Heart left ventricle (tissue), 13 donors: ENCODE data around the gene TTC17.

Experiments used
- POLR2A ChIP-seq, 2 donors: fragments of 450-650 bp; IDR thresholded peaks; one replicate each; pipeline ENCODE4 v1.6.1; 2017; ENCODE audit warnings: antibody characterized with exemption in 2 of 2, mild to moderate bottlenecking in 2 of 2, moderate library complexity in 2 of 2
- TF ChIP-seq, protein P1 (sequence below), 12 donors: fragments of 200-600 bp; sonication (generic) in 4 of 12; IDR thresholded peaks; one replicate each; pipeline versions ENCODE4 v1.5.0 to v1.8.0; 2018 to 2022; ENCODE audit warnings: antibody characterized with exemption in 12 of 12, mild to moderate bottlenecking in 5 of 12
- donor health status: ischemic (EF 13 %, LVEDD 7.1; RV severe dilation, severe dysfunction).
- donor health status: DM: no; HTN: yes; CAD: no.
- donor health status: DM: no; HTN: no; CAD: no.
- donor health status: ischemic (EF 25% LVEDD 6.9; RV normal size, moderate dysfunction).
- donor health status: ischemic (EF 25% LVEDD 5.7; RV mildly dilated, moderate dysfunction).
- donor health status: ischemic (EF 35%, LVEDD 5.7; RV mildly dilated, moderate dysfunction).
- donor health status: nonischemic (EF 11% LVEDD 7.7; RV severe dilation, severe dysfunction).
- donor health status: DM: yes; HTN: yes; CAD: no.
- donor health status: PGD.
- donor health status: ischemic (EF 29% LVEDD 5.4; RV normal size, mild dysfunction).
- donor health status: nonischemic (EF 23%, LVEDD 6.1; RV moderate dilation, normal function).

DNA sequence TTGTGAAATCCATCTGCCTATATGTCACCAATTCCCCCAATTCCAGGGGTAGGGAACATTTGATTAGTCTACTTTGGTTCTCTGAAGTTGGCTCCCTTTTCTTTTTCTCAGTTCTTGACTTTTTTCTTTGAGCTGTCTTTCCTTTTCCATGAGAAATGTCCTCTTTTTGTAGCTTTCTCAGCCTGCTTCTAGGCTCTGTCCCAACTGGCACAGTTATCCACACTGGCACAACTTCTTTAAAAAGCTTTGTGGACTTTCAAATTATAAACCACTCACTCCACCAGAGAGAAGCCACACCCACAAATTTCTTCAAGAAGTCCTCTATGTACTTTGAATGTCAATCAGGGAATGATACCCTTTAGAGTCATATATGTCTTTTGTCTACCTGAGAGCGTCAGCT is 100.5 kb downstream of the TTC17 start:
- TF ChIP-seq POLR2A (IDR thresholded peaks at IDR 0.05), result no peak
- TF ChIP-seq, protein P1, sequence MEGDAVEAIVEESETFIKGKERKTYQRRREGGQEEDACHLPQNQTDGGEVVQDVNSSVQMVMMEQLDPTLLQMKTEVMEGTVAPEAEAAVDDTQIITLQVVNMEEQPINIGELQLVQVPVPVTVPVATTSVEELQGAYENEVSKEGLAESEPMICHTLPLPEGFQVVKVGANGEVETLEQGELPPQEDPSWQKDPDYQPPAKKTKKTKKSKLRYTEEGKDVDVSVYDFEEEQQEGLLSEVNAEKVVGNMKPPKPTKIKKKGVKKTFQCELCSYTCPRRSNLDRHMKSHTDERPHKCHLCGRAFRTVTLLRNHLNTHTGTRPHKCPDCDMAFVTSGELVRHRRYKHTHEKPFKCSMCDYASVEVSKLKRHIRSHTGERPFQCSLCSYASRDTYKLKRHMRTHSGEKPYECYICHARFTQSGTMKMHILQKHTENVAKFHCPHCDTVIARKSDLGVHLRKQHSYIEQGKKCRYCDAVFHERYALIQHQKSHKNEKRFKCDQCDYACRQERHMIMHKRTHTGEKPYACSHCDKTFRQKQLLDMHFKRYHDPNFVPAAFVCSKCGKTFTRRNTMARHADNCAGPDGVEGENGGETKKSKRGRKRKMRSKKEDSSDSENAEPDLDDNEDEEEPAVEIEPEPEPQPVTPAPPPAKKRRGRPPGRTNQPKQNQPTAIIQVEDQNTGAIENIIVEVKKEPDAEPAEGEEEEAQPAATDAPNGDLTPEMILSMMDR (IDR thresholded peaks at IDR 0.05), result no peak
